Panc1 (cell line): ENCODE data around the gene MNT.

ENCODE experiments used
- POLR2AphosphoS5 ChIP-seq: IDR thresholded peaks from 2 replicates; pipeline ENCODE4 v1.6.1; 2012; ENCODE audit warnings: mild to moderate bottlenecking, low read depth, low read length, moderate library complexity
- SIN3A ChIP-seq: IDR thresholded peaks from 2 replicates; pipeline ENCODE4 v1.6.1; 2012; ENCODE audit warnings: low read depth, mild to moderate bottlenecking, low read length, moderate library complexity, borderline replicate concordance; ENCODE audit not compliant: insufficient read depth
- TF ChIP-seq, protein P1 (sequence below): fragments of 450-650 bp; IDR thresholded peaks from 2 replicates; pipeline ENCODE4 v1.5.1; 2017; ENCODE audit warnings: mild to moderate bottlenecking
- TF ChIP-seq, protein P2 (sequence below), 2 experiments: IDR thresholded peaks; 2 replicates each; pipeline ENCODE4 v1.6.1; 2011 to 2012; ENCODE audit warnings: low read depth in 2 of 2, control low read depth in 1 of 2, low read length in 1 of 2, mild to moderate bottlenecking in 1 of 2, moderate library complexity in 1 of 2; ENCODE audit not compliant: insufficient read depth in 1 of 2

DNA sequence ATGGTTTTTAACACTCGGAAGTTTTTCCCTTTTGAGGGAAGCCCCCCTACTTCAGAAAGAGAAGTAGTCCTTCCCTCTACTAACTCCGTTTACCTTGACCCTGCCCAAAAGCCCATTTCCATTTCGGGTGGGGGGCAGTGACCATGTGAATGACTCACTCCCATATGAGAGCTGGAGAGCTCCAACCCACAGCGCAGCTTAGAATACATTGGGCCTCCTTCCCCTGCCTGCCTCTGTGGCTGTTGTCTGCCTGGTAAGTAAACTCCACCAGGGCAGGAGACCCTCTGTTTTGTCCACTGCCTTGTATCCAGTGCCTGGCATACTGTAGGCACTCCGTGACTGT, 62.6 kb downstream of the MNT start:
- TF ChIP-seq, protein P1, sequence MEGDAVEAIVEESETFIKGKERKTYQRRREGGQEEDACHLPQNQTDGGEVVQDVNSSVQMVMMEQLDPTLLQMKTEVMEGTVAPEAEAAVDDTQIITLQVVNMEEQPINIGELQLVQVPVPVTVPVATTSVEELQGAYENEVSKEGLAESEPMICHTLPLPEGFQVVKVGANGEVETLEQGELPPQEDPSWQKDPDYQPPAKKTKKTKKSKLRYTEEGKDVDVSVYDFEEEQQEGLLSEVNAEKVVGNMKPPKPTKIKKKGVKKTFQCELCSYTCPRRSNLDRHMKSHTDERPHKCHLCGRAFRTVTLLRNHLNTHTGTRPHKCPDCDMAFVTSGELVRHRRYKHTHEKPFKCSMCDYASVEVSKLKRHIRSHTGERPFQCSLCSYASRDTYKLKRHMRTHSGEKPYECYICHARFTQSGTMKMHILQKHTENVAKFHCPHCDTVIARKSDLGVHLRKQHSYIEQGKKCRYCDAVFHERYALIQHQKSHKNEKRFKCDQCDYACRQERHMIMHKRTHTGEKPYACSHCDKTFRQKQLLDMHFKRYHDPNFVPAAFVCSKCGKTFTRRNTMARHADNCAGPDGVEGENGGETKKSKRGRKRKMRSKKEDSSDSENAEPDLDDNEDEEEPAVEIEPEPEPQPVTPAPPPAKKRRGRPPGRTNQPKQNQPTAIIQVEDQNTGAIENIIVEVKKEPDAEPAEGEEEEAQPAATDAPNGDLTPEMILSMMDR, result no peak
- TF ChIP-seq SIN3A (no peak), POLR2AphosphoS5 (no peak)
- TF ChIP-seq, protein P2, sequence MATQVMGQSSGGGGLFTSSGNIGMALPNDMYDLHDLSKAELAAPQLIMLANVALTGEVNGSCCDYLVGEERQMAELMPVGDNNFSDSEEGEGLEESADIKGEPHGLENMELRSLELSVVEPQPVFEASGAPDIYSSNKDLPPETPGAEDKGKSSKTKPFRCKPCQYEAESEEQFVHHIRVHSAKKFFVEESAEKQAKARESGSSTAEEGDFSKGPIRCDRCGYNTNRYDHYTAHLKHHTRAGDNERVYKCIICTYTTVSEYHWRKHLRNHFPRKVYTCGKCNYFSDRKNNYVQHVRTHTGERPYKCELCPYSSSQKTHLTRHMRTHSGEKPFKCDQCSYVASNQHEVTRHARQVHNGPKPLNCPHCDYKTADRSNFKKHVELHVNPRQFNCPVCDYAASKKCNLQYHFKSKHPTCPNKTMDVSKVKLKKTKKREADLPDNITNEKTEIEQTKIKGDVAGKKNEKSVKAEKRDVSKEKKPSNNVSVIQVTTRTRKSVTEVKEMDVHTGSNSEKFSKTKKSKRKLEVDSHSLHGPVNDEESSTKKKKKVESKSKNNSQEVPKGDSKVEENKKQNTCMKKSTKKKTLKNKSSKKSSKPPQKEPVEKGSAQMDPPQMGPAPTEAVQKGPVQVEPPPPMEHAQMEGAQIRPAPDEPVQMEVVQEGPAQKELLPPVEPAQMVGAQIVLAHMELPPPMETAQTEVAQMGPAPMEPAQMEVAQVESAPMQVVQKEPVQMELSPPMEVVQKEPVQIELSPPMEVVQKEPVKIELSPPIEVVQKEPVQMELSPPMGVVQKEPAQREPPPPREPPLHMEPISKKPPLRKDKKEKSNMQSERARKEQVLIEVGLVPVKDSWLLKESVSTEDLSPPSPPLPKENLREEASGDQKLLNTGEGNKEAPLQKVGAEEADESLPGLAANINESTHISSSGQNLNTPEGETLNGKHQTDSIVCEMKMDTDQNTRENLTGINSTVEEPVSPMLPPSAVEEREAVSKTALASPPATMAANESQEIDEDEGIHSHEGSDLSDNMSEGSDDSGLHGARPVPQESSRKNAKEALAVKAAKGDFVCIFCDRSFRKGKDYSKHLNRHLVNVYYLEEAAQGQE (IDR thresholded peaks at IDR 0.05; ENCODE audit: insufficient read depth in 1 of 2, low read depth in 2 of 2, low read length in 1 of 2), result no peak
